GM13977 (cell line): Measurements from ENCODE around the gene SLC5A10.

Experiments used
- DNase-seq: peaks from one replicate; pipeline ENCODE4 v3.0.0; 2012; ENCODE audit warnings: low spot score
- in situ Hi-C: fragments of 300-500 bp; cut with MboI; formaldehyde crosslinking; loops from one replicate; pipeline ENCODE4 v1.12.0; 2022; ENCODE audit warnings: low sequenced_read_pairs, low pct_unique_long_range_greater_than_20kb, mixed read lengths, inconsistent platforms; ENCODE audit not compliant: unreplicated experiment
- TF ChIP-seq, protein P1 (sequence below): IDR thresholded peaks from 2 replicates; pipeline ENCODE4 v1.5.1; 2012; ENCODE audit warnings: mild to moderate bottlenecking, control low read depth; ENCODE audit not compliant: insufficient read depth; ENCODE audit errors: extremely low read depth, missing control alignments

Gene SLC5A10

DNA sequence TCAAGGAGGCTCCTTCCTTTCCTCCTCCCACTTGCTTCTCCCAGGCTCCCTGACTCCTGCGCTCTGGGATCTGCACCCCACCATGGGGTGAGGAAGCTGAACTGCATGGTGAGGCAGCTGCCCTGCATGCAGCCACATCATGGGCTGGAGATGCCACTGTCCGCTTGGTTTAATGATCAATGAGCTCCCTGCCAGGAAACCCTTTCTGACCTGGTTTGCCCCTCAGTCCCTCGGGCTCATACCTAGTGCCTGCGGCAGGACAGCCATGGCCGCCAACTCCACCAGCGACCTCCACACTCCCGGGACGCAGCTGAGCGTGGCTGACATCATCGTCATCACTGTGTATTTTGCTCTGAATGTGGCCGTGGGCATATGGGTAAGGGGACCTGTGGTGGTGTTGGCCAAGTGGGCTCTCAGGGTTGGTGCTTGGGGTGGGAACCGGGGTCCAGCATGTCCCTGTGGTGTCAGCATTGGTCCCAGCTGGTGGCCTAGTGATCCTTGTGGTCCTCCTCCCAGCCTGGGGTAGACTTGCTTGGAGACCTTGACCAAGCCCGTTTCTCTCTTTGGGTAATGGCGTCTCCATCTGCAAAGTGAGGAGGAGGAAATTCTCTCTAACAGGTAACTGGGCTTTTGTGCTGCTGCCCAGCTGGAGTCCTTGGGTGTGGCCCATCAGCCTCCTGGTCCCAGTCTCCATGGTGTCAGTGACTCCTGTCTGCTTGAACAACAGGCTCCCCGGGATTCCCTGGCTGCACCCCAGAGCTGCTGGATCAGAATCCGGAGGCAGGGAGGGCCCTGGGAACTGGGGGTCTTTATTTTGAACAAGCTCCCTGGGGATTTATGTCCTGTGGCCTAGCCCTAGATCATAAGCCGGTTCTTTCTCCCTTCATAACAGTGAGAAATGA lies at the start of gene SLC5A10:
Gene SLC5A10 (plus strand): TSS at position 225 of the 902 bp plus-strand sequence. CDS start 41 bp downstream, at position 266.
- in situ Hi-C loops, result no loop called here
- no peak for DNase-seq

DNA sequence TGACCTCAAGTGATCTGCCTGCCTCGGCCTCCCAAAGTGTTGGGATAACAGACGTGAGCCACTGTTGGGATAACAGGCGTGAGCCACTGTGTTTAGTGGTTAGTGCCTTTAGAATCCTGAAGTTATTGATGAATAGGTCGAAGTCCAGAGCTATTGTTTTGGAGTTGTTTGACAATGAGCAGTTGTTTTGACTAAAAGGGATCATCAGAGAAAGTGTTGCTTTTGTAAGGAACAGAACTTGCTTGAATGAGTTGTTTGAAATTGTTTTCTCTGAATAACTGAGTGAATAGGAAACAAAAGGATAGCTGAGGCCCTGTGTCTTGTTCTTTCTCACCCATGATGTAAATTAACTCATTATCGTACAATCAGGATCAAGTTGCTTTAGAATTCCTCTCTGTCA lies 47.5 kb upstream of the SLC5A10 start:
- in situ Hi-C loops, result no loop called here
- no peak for DNase-seq
- TF ChIP-seq, protein P1, sequence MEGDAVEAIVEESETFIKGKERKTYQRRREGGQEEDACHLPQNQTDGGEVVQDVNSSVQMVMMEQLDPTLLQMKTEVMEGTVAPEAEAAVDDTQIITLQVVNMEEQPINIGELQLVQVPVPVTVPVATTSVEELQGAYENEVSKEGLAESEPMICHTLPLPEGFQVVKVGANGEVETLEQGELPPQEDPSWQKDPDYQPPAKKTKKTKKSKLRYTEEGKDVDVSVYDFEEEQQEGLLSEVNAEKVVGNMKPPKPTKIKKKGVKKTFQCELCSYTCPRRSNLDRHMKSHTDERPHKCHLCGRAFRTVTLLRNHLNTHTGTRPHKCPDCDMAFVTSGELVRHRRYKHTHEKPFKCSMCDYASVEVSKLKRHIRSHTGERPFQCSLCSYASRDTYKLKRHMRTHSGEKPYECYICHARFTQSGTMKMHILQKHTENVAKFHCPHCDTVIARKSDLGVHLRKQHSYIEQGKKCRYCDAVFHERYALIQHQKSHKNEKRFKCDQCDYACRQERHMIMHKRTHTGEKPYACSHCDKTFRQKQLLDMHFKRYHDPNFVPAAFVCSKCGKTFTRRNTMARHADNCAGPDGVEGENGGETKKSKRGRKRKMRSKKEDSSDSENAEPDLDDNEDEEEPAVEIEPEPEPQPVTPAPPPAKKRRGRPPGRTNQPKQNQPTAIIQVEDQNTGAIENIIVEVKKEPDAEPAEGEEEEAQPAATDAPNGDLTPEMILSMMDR, result no peak

More for the DNA sequence above, at the start of gene SLC5A10:
- TF ChIP-seq, protein P1, result peak; percentile 31

DNA sequence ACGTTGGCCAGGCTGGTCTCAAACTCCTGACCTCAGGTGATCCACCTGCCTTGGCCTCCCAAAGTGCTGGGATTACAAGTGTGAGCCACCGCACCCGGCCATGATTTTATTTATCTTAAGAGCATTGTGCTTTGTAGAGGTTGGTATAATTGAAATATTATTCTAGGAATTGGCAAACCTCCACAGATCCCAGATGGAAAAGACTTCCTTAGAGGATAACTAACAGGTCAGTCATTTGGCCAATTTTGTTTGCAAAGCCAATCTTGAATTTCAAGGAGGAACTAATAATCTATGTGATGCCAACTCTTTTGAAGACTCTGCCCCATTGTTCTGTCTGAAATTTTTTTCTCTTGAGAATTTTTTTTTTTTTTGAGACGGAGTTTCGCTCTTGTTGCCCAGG lies 46.7 kb upstream of the SLC5A10 start:
- in situ Hi-C loops, result no loop called here
- DNase-seq, result no peak
- TF ChIP-seq, protein P1, result no peak

DNA sequence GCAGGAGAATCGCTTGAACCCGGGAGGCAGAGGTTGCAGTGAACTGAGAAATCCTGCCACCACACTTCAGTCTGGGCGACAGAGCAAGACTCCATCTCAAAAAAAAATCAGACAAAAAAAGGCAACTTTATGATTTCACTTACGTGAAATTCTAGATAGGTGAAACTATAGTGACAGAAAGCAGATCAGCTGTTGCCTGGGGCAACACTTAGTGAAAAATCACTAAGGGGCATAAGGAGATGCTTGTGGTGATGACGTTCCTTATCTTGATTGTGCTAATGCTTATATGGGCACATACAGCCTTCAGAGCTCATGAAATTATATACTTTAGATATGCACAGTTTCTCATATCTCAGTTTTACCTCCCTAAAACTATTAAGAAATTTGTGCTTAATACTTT lies 41.6 kb upstream of the SLC5A10 start:
- TF ChIP-seq, protein P1, result no peak
- in situ Hi-C loops, result no loop called here
- no peak for DNase-seq

DNA sequence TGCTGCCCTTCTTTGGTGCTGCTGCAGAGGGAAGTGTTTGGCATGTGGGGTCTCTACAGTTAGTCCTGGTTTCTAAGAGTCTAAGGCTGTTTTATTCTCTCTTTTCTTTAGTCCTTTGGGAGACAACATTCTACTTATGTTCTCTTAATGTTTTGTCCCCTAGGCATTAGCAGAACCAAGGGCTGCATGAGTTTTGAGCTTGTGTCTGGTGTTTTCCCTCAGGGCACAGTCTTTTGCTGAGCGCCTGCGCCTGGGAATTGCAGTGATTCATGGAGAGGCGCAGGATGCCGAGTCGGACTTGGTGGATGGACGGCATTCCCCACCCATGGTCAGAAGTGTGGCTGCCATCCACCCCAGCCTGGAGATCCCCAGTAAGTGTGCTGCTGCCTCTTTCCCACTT lies 41.1 kb upstream of the SLC5A10 start:
- DNase-seq, result no peak
- TF ChIP-seq, protein P1, result no peak
- in situ Hi-C loops, result no loop called here

DNA sequence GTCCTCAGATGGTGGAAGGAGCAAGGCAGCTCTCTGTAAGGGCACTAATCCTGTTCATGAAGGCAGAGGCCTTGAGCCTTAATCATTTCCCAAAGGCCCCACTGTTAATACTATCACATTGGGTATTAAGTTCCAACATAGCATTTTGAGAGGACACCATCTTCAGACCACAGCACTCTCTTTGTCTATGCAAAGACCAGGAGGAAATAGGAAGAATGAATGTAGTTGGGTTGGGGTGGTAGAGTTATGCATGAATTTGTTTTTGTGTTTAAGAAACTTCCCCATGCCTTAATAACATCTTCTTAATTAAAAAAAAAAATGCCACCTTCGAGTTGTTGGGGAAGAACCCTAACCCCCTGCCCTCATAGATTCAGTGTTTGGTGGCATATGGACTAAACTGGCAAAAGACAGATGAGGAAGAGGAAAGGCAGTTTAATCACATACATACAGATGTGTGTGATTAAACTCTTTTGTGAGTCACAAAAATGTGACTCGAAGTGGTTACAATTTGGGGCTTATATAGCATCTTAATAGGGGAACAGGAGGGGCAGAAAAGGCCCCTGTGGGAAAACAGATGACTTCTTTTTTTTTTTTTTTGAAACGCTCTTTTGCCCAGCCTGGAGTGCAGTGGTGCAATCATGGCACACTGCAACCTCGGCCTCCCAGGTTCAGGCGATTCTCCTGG lies 35.0 kb upstream of the SLC5A10 start:
- in situ Hi-C loops, result no loop called here
- TF ChIP-seq, protein P1, result no peak
- no peak for DNase-seq
